HepG2 (cell line): ENCODE measurements around the gene TK2. TPM values are rescaled to one million over a fixed set of nuclear protein-coding genes. Genes with fewer than 3 reads are reported as not detected.

Experiments
- AHR ChIP-seq: IDR thresholded peaks from 2 replicates; pipeline ENCODE4 v1.6.1; 2018; ENCODE audit warnings: missing genetic modification reagents, missing compliant biosample characterization
- ERF ChIP-seq: IDR thresholded peaks from 2 replicates; pipeline ENCODE4 v1.6.1; 2018; ENCODE audit warnings: missing biosample characterization, missing genetic modification reagents
- FOXA1 ChIP-seq, 2 experiments: fragments of 450-650 bp in 1 of 2; sonication (generic) in 1 of 2; formaldehyde crosslinking in 1 of 2; IDR thresholded peaks; 2 replicates each; pipeline versions ENCODE4 v1.4.0 to v1.6.1; 2016 to 2020; ENCODE audit warnings: missing genetic modification reagents in 1 of 2
- GABPB1 ChIP-seq: IDR thresholded peaks from 2 replicates; pipeline ENCODE4 v1.6.1; 2016; ENCODE audit warnings: mild to moderate bottlenecking, missing genetic modification reagents, moderate library complexity, missing compliant biosample characterization
- KLF16 ChIP-seq, 2 experiments: sonication (generic) in 1 of 2; formaldehyde crosslinking in 1 of 2; IDR thresholded peaks; 2 replicates each; pipeline versions ENCODE4 v1.6.1 to v1.8.0; 2016 to 2023; ENCODE audit warnings: missing genetic modification reagents in 2 of 2, missing compliant biosample characterization in 1 of 2
- MYC ChIP-seq: sonication (generic); formaldehyde crosslinking; IDR thresholded peaks from 2 replicates; pipeline ENCODE4 v1.9.0; 2021; ENCODE audit warnings: missing genetic modification reagents, borderline replicate concordance
- MZF1 ChIP-seq: sonication (generic); formaldehyde crosslinking; IDR thresholded peaks from 2 replicates; pipeline ENCODE4 v1.8.1; 2023; ENCODE audit warnings: mild to moderate bottlenecking, missing genetic modification reagents, borderline replicate concordance
- NCOR1 ChIP-seq: fragments of 200-600 bp; sonication (generic); IDR thresholded peaks from 2 replicates; pipeline ENCODE4 v1.7.0; 2017; ENCODE audit warnings: antibody characterized with exemption, low read length, borderline replicate concordance
- RAD21 ChIP-seq: fragments of 450-650 bp; formaldehyde crosslinking; IDR thresholded peaks from 2 replicates; pipeline ENCODE4 v1.5.0; 2020; ENCODE audit warnings: mild to moderate bottlenecking
- SMAD9 ChIP-seq: sonication (generic); formaldehyde crosslinking; IDR thresholded peaks from 2 replicates; pipeline ENCODE4 v1.5.1; 2020; ENCODE audit warnings: mild to moderate bottlenecking, missing genetic modification reagents
- SUZ12 ChIP-seq: fragments of 150-350 bp; IDR thresholded peaks from 2 replicates; pipeline ENCODE4 v1.6.1; 2014; ENCODE audit warnings: low read depth, low read length
- TBX2 ChIP-seq: sonication (generic); formaldehyde crosslinking; IDR thresholded peaks from 2 replicates; pipeline ENCODE4 v1.5.0; 2020; ENCODE audit warnings: missing genetic modification reagents, mild to moderate bottlenecking, borderline replicate concordance
- ZFP91 ChIP-seq: sonication (generic); formaldehyde crosslinking; IDR thresholded peaks from 2 replicates; pipeline ENCODE4 v1.9.0; 2022; ENCODE audit warnings: missing genetic modification reagents, mild to moderate bottlenecking, borderline replicate concordance
- ZNF12 ChIP-seq: sonication (generic); formaldehyde crosslinking; IDR thresholded peaks from 2 replicates; pipeline ENCODE4 v1.5.0; 2020; ENCODE audit warnings: missing genetic modification reagents
- ZNF207 ChIP-seq: fragments of 450-650 bp; IDR thresholded peaks from 2 replicates; pipeline ENCODE4 v1.6.1; 2016; ENCODE audit warnings: antibody characterized with exemption, borderline replicate concordance
- ZNF574 ChIP-seq: sonication (generic); formaldehyde crosslinking; IDR thresholded peaks from 2 replicates; pipeline ENCODE4 v1.4.0; 2020; ENCODE audit warnings: missing genetic modification reagents
- ZNF780A ChIP-seq: sonication (generic); formaldehyde crosslinking; IDR thresholded peaks from 2 replicates; pipeline ENCODE4 v1.8.0; 2022; ENCODE audit warnings: mild to moderate bottlenecking, missing genetic modification reagents, moderate library complexity
- polyA plus RNA-seq, 8 experiments: library from polyadenylated mRNA; depleted of rRNA in 3 of 8; stranded (reverse) in 7 of 8; unstranded in 1 of 8; fragments of >200 nt; fragmentation: Illumina TruSeq in 4 of 8; extraction: Trizol in 4 of 8; gene quantifications; 2 replicates each; pipeline versions ENCODE4 v1.2.1 to v1.2.3, GENCODE V29; 2011 to 2016; ENCODE audit warnings: low read depth in 4 of 8, missing spikeins in 1 of 8, mixed read lengths in 1 of 8; ENCODE audit not compliant: insufficient read depth in 1 of 8
- total RNA-seq, 5 experiments: library from RNA; depleted of rRNA; stranded (reverse); fragments of >200 nt; fragmentation: Illumina TruSeq; extraction: Trizol; gene quantifications; 2 replicates each; pipeline ENCODE4 v1.2.3, GENCODE V29; 2016; ENCODE audit warnings: low read depth in 1 of 5
- TF ChIP-seq, protein P1 (sequence below): sonication (generic); formaldehyde crosslinking; IDR thresholded peaks from 2 replicates; pipeline ENCODE4 v1.4.0; 2020; ENCODE audit warnings: low read depth, mild to moderate bottlenecking, missing genetic modification reagents
- TF ChIP-seq, protein P2 (sequence below): IDR thresholded peaks from 2 replicates; pipeline ENCODE4 v1.6.1; 2012; ENCODE audit warnings: inconsistent platforms
- TF ChIP-seq, protein P3 (sequence below): sonication (generic); formaldehyde crosslinking; IDR thresholded peaks from 2 replicates; pipeline ENCODE4 v1.4.0; 2020; ENCODE audit warnings: missing genetic modification reagents; ENCODE audit errors: not compliant biosample characterization

The TK2 gene
- total and polyA plus RNA-seq, 2 of the 13 experiments (the other 11 are each of a cell fraction or from before 2014, with no cell fraction given), result 18.7 to 21.0 TPM

GRCh38 chr16:66478733-66479511 is 71.0 kb downstream of the TK2 start (continued):
- TF ChIP-seq, protein P1, sequence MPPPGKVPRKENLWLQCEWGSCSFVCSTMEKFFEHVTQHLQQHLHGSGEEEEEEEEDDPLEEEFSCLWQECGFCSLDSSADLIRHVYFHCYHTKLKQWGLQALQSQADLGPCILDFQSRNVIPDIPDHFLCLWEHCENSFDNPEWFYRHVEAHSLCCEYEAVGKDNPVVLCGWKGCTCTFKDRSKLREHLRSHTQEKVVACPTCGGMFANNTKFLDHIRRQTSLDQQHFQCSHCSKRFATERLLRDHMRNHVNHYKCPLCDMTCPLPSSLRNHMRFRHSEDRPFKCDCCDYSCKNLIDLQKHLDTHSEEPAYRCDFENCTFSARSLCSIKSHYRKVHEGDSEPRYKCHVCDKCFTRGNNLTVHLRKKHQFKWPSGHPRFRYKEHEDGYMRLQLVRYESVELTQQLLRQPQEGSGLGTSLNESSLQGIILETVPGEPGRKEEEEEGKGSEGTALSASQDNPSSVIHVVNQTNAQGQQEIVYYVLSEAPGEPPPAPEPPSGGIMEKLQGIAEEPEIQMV, result peak; percentile 58; the same call in 1 of the 2 replicates
- TF ChIP-seq ZNF574 (CRISPR knock-in tag) (peak; percentile 59; the same call in 1 of the 2 replicates), SMAD9 (0 out of 2 replicates have a peak, but pooled peaks have one; percentile 35), MZF1 (no peak), MYC (CRISPR knock-in tag) (peak; percentile 82), SUZ12 (no peak), ZNF780A (CRISPR knock-in tag) (no peak), FOXA1 (IDR thresholded peaks at IDR 0.05) (no peak), FOXA1 (CRISPR knock-in tag; IDR thresholded peaks at IDR 0.05) (0 out of 2 replicates have a peak, but pooled peaks have one; percentile 10), GABPB1 (CRISPR knock-in tag) (peak; percentile 47), ERF (peak; percentile 22; the same call in 1 of the 2 replicates), TBX2 (CRISPR knock-in tag) (peak; percentile 46; the same call in 1 of the 2 replicates), ZNF207 (no peak), NCOR1 (no peak), RAD21 (CRISPR knock-in tag) (peak; percentile 65), ZNF12 (CRISPR knock-in tag) (0 out of 2 replicates have a peak, but pooled peaks have one; percentile 15), ZFP91 (CRISPR knock-in tag) (peak; percentile 47), KLF16 (CRISPR knock-in tag; IDR thresholded peaks at IDR 0.05) (peak in 1 of 2 experiments; percentile 20; a peak in 1 of 4 replicates), AHR (0 out of 2 replicates have a peak, but pooled peaks have one; percentile 44)
- TF ChIP-seq, protein P2, sequence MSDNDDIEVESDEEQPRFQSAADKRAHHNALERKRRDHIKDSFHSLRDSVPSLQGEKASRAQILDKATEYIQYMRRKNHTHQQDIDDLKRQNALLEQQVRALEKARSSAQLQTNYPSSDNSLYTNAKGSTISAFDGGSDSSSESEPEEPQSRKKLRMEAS, result peak; percentile 71; the same call in 1 of the 2 replicates
- TF ChIP-seq, protein P3, sequence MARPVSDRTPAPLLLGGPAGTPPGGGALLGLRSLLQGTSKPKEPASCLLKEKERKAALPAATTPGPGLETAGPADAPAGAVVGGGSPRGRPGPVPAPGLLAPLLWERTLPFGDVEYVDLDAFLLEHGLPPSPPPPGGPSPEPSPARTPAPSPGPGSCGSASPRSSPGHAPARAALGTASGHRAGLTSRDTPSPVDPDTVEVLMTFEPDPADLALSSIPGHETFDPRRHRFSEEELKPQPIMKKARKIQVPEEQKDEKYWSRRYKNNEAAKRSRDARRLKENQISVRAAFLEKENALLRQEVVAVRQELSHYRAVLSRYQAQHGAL, result no peak
